Endothelial cell of umbilical vein (primary cell): ENCODE measurements around the gene ZNF516.

Experiments used
- EZH2 ChIP-seq: IDR thresholded peaks from 2 replicates; pipeline ENCODE4 v1.6.1; 2012; ENCODE audit warnings: borderline replicate concordance, low read depth, mild to moderate bottlenecking, moderate library complexity, low read length, inconsistent platforms; ENCODE audit not compliant: severe bottlenecking
- MYC ChIP-seq: IDR thresholded peaks from one replicate; pipeline ENCODE4 v1.6.1; 2011; ENCODE audit warnings: mild to moderate bottlenecking, low read depth, low read length
- POLR2AphosphoS5 ChIP-seq: IDR thresholded peaks from 2 replicates; pipeline ENCODE4 v1.6.1; 2012; ENCODE audit warnings: low read depth, mild to moderate bottlenecking, control low read depth, low read length, moderate library complexity; ENCODE audit not compliant: insufficient read depth
- TF ChIP-seq, protein P1 (sequence below), 2 donors: IDR thresholded peaks; 1 replicate in 1 of 2; 2 replicates in 1 of 2; pipeline ENCODE4 v1.5.1; 2011; ENCODE audit warnings: low read length in 2 of 2, mild to moderate bottlenecking in 2 of 2, moderate library complexity in 2 of 2, control low read depth in 1 of 2, inconsistent platforms in 1 of 2, low read depth in 1 of 2; ENCODE audit not compliant: insufficient read depth in 1 of 2; ENCODE audit errors: extremely low read depth in 1 of 2
- TF ChIP-seq, protein P2 (sequence below): IDR thresholded peaks from 2 replicates; pipeline ENCODE4 v1.6.1; 2011; ENCODE audit not compliant: insufficient read depth, insufficient read length

DNA sequence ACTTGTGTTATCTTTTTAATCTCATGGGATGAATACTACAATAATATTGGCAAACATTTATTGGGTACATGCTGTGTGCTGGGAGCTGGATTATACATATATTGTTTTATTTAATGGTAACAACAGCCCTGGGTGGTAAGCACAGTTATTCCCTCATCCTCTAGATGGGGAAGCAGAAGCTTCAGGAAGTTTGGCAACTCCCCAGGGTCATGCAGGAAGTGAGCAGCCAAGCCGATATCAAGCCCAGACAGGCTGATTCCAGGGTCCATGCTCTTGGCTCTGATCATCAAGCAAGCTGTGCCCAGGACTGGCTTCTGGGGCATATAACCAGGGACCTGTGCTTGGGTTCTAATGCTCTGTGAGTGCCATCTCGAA lies 155.8 kb downstream of the ZNF516 start:
- TF ChIP-seq POLR2AphosphoS5 (no peak), EZH2 (no peak), MYC (no peak)
- TF ChIP-seq, protein P1, sequence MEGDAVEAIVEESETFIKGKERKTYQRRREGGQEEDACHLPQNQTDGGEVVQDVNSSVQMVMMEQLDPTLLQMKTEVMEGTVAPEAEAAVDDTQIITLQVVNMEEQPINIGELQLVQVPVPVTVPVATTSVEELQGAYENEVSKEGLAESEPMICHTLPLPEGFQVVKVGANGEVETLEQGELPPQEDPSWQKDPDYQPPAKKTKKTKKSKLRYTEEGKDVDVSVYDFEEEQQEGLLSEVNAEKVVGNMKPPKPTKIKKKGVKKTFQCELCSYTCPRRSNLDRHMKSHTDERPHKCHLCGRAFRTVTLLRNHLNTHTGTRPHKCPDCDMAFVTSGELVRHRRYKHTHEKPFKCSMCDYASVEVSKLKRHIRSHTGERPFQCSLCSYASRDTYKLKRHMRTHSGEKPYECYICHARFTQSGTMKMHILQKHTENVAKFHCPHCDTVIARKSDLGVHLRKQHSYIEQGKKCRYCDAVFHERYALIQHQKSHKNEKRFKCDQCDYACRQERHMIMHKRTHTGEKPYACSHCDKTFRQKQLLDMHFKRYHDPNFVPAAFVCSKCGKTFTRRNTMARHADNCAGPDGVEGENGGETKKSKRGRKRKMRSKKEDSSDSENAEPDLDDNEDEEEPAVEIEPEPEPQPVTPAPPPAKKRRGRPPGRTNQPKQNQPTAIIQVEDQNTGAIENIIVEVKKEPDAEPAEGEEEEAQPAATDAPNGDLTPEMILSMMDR (IDR thresholded peaks at IDR 0.05; ENCODE audit: extremely low read depth in 1 of 2, insufficient read depth in 1 of 2, low read depth in 1 of 2, low read length in 2 of 2), result no peak
- TF ChIP-seq, protein P2, sequence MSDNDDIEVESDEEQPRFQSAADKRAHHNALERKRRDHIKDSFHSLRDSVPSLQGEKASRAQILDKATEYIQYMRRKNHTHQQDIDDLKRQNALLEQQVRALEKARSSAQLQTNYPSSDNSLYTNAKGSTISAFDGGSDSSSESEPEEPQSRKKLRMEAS, result no peak
